GM18520 (cell line): ENCODE measurements around the gene RFWD3.

ENCODE experiments used
- ATAC-seq: cut with Tn5 transposase; IDR thresholded peaks from one replicate; pipeline ENCODE4 v1.9.1; 2021; ENCODE audit not compliant: unreplicated experiment

Gene RFWD3

GRCh38 chr16:74583926-74584666 is 82.6 kb downstream of the RFWD3 start:
- no peak for ATAC-seq

- no peak for ATAC-seq
These were observed 83.7 kb downstream of the RFWD3 start for GRCh38 chr16:74582970-74583369.

- no peak for ATAC-seq
These were observed 85.8 kb downstream of the RFWD3 start for GRCh38 chr16:74580833-74581232.

GRCh38 chr16:74578838-74579237 is 87.8 kb downstream of the RFWD3 start:
- ATAC-seq = no peak

- ATAC-seq = no peak
These were observed 88.2 kb downstream of the RFWD3 start for GRCh38 chr16:74578433-74578832.

- ATAC-seq = no peak
These were observed 88.8 kb downstream of the RFWD3 start for GRCh38 chr16:74577882-74578366.

- ATAC-seq = no peak
These were observed 90.7 kb downstream of the RFWD3 start for GRCh38 chr16:74575807-74576643.

- no peak for ATAC-seq
These were observed 91.4 kb downstream of the RFWD3 start for GRCh38 chr16:74575175-74575806.

GRCh38 chr16:74574146-74574545 is 92.5 kb downstream of the RFWD3 start:
- ATAC-seq = no peak

- no peak for ATAC-seq
These were observed 93.1 kb downstream of the RFWD3 start for GRCh38 chr16:74573622-74574021.
